SU-DHL-6 (cell line): Measurements from ENCODE around the gene NAA40.

Source experiments
- H2AFZ ChIP-seq: fragments of 200-600 bp; sonication (generic); 2 replicates; pipeline ENCODE4 v1.6.1; 2014; ENCODE audit warnings: low read depth, mild to moderate bottlenecking, moderate library complexity, mixed read lengths, antibody characterized with exemption, low read length; ENCODE audit not compliant: severe bottlenecking
- H3F3A ChIP-seq: fragments of 200-600 bp; shearing (Covaris generic); 2 replicates; pipeline ENCODE4 v1.6.0; 2016; ENCODE audit warnings: antibody characterized with exemption, mild to moderate bottlenecking; ENCODE audit not compliant: insufficient read depth
- H3K27ac ChIP-seq: fragments of 200-600 bp; sonication (generic); 2 replicates; pipeline ENCODE4 v1.5.1; 2016; ENCODE audit warnings: low read depth, mild to moderate bottlenecking, low read length, moderate library complexity, mixed read lengths
- H3K27me3 ChIP-seq: fragments of 200-600 bp; sonication (generic), shearing (Covaris generic); 2 replicates; pipeline ENCODE4 v1.6.0; 2014; ENCODE audit warnings: mild to moderate bottlenecking, low read length
- H3K36me3 ChIP-seq: fragments of 200-600 bp; sonication (generic); 2 replicates; pipeline ENCODE4 v1.6.1; 2014; ENCODE audit warnings: mild to moderate bottlenecking, low read length, mixed read lengths
- H3K4me2 ChIP-seq: fragments of 300-600, 200-600 bp; shearing (Covaris generic), sonication (generic); 2 replicates; pipeline ENCODE4 v1.6.0; 2014; ENCODE audit warnings: low read length, low read depth, mild to moderate bottlenecking; ENCODE audit not compliant: poor library complexity, severe bottlenecking
- H3K4me3 ChIP-seq: fragments of 200-600 bp; sonication (generic); 2 replicates; pipeline ENCODE4 v1.5.1; 2014; ENCODE audit warnings: antibody characterized with exemption, low read length, mild to moderate bottlenecking, mixed read lengths; ENCODE audit not compliant: insufficient read depth, poor library complexity, severe bottlenecking
- H3K79me2 ChIP-seq: fragments of 200-600 bp; sonication (generic); 2 replicates; pipeline ENCODE4 v1.6.1; 2014; ENCODE audit warnings: mild to moderate bottlenecking, low read length, moderate library complexity; ENCODE audit not compliant: insufficient read depth
- H3K9ac ChIP-seq: fragments of 200-600 bp; sonication (generic); 2 replicates; pipeline ENCODE4 v1.7.0; 2014; ENCODE audit warnings: mild to moderate bottlenecking, low read length
- H3K9me2 ChIP-seq: fragments of 200-600 bp; sonication (generic); replicated peaks from 2 replicates; pipeline ENCODE4 v1.6.1; 2014; ENCODE audit warnings: low read length; ENCODE audit not compliant: insufficient read depth
- H3K9me3 ChIP-seq: fragments of 200-600 bp; sonication (generic); 2 replicates; pipeline ENCODE4 v1.6.1; 2014; ENCODE audit warnings: low read length, mixed read lengths; ENCODE audit not compliant: insufficient read depth
- H4K20me1 ChIP-seq: fragments of 200-600 bp; sonication (generic); 2 replicates; pipeline ENCODE4 v1.6.1; 2014; ENCODE audit warnings: low read depth, mild to moderate bottlenecking, antibody characterized with exemption, low read length, moderate library complexity, mixed read lengths
- EZH2phosphoT487 ChIP-seq: fragments of 200-600 bp; sonication (generic), shearing (Covaris generic); conservative IDR thresholded peaks from 2 replicates; pipeline ENCODE4 v1.6.1; 2018; ENCODE audit warnings: mild to moderate bottlenecking, antibody characterized with exemption, low read length, moderate library complexity, mixed read lengths
- TF ChIP-seq, protein P1 (sequence below): fragments of 200-600 bp; sonication (generic); IDR thresholded peaks from one replicate; pipeline ENCODE4 v1.5.1; 2017; ENCODE audit warnings: antibody characterized with exemption, mild to moderate bottlenecking, low read length, moderate library complexity; ENCODE audit not compliant: insufficient read depth, poor library complexity, severe bottlenecking

Gene NAA40

DNA sequence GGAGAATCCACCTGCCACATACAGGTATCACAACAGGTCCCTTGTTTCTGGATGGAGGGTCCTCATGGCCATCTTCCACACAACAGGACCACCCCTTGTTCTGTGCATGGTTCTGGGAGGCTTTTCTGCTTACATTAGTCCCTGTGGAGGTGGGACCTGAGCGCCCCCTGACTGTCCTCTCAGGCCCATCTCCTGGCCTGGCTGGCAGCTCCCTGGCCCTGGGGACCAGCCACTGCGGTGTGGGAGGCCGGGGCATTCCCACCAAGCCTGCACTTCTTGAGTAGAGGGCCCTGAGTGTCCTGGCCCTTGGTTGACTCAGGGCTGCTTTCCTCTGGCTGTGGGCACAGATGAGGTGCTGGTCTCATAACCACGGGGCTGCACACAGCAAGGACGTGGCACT is 40.6 kb downstream of the NAA40 start:
- Histone ChIP-seq H3K27ac (no peak overlapping the region), H3F3A (no peaks in the 10 kb centered on the region), H3K4me2 (no peak overlapping the region), H3K79me2 (peaks cover 31% of the 10 kb centered on the region), H4K20me1 (no peaks in the 10 kb centered on the region), H3K4me3 (no peak overlapping the region), H2AFZ (no peak overlapping the region), H3K9ac (no peak overlapping the region), H3K36me3 (no peaks in the 10 kb centered on the region), H3K27me3 (no peaks in the 10 kb centered on the region), H3K9me2 (no peaks in the 10 kb centered on the region), H3K9me3 (no peaks in the 10 kb centered on the region)
- TF ChIP-seq, protein P1, sequence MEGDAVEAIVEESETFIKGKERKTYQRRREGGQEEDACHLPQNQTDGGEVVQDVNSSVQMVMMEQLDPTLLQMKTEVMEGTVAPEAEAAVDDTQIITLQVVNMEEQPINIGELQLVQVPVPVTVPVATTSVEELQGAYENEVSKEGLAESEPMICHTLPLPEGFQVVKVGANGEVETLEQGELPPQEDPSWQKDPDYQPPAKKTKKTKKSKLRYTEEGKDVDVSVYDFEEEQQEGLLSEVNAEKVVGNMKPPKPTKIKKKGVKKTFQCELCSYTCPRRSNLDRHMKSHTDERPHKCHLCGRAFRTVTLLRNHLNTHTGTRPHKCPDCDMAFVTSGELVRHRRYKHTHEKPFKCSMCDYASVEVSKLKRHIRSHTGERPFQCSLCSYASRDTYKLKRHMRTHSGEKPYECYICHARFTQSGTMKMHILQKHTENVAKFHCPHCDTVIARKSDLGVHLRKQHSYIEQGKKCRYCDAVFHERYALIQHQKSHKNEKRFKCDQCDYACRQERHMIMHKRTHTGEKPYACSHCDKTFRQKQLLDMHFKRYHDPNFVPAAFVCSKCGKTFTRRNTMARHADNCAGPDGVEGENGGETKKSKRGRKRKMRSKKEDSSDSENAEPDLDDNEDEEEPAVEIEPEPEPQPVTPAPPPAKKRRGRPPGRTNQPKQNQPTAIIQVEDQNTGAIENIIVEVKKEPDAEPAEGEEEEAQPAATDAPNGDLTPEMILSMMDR = no peak
- no peak for TF ChIP-seq EZH2phosphoT487

DNA sequence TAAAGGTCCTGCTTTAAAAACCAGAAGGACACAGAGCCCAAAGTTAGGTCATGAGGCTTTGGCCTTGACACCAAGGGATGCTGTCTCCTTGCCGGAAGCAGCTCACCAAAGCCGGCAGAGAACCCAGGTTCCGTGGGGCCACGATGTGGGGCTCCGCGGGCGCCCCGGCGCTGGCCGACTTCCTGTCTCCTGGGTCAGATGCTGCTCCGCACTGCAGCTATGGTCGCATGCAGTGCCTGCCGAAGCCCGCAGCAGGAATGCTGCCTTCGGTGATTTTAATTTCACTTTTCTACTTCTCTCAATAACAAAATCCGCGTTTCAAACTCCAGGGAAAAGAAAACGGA is 47.0 kb downstream of the NAA40 start:
- Histone ChIP-seq H3K9me3 (no peaks in the 10 kb centered on the region), H2AFZ (peak overlapping the region; percentile 95), H3K9me2 (no peaks in the 10 kb centered on the region), H4K20me1 (no peaks in the 10 kb centered on the region), H3K4me2 (peak overlapping the region; percentile 95), H3K4me3 (peak overlapping the region; percentile 91), H3K27me3 (no peaks in the 10 kb centered on the region), H3K36me3 (no peaks in the 10 kb centered on the region), H3K9ac (peak overlapping the region; percentile 95), H3K27ac (peak overlapping the region; percentile 66), H3K79me2 (peaks cover 22% of the 10 kb centered on the region), H3F3A (no peaks in the 10 kb centered on the region)
- TF ChIP-seq, protein P1 = no peak
- no peak for TF ChIP-seq EZH2phosphoT487

DNA sequence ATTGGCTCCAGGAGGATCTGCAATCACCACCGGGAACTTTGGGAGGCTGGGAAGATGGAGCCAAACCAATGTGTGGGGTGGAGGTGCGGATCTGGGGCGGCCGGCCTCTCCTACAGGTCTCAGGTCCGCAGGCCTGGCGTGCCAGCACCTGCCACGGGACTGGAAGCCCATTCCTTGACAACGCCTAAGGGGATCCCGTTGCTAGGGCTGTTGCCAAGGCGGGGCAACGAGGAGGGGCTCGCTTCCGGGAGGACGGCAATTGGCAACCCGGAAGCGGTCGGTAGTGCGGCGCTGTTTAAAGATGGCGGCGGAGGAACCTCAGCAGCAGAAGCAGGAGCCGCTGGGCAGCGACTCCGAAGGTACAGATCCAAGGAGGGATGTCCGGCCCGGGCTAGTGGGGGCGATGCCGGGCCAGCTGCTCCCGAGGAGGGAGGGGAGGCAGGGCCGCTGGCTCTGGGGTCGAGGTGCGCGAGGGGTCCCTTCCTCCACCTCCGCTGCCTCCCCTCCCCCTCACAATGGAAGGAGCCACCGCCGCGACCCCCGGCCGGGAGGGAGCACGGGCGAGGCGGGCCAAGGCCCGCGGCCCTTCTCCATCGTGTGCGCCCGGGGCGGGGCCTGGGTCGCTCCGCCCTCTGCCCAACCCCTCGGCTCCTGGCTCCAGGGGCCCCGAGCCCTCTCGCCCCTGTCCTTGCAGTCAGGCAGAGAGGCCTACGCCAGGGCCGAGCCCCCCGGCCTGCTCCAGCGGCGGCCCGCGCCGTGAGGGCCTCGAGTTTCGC is 47.5 kb downstream of the NAA40 start, which contains the start of gene OTUB1:
Gene OTUB1, plus strand, starts transcription at position 283 of the 776 bp plus-strand sequence. Its CDS starts 19 bp downstream, at position 302.
- TF ChIP-seq EZH2phosphoT487 = no peak
- TF ChIP-seq, protein P1 = no peak
- Histone ChIP-seq H3K36me3 (no peaks in the 10 kb centered on the region), H3K9me3 (no peaks in the 10 kb centered on the region)

More for the DNA sequence above, 47.5 kb downstream of the NAA40 start, which contains the start of gene OTUB1:
- no peaks in the 10 kb centered on the region for H3K27me3 ChIP-seq
- H3K27ac ChIP-seq = peak within 1 kb of the TSS; percentile 66
- H3K9me2 ChIP-seq = no peaks in the 10 kb centered on the region
- H4K20me1 ChIP-seq = no peaks in the 10 kb centered on the region
- H3K79me2 ChIP-seq = peaks cover 22% of the 10 kb centered on the region
- peak within 1 kb of the TSS; percentile 95 for H2AFZ ChIP-seq
- H3K4me2 ChIP-seq = peak within 1 kb of the TSS; percentile 95
- H3K9ac ChIP-seq = peak within 1 kb of the TSS; percentile 95
- H3F3A ChIP-seq = no peaks in the 10 kb centered on the region
- peak within 1 kb of the TSS; percentile 91 for H3K4me3 ChIP-seq
